Stimulated activated CD4-positive, alpha-beta T cell treated with anti-CD3 and anti-CD28 coated beads, Interleukin-12 subunit alpha, Interleukin-12 subunit beta, amount 100 ng/mL, for 4 hours (primary cell): ENCODE results near the gene WFDC11.
A peak's percentile ranks its signal among the peaks of the same experiment; 100 is the strongest.
"Not testable (repeated sequence)": the region's sequence is repeated elsewhere in the genome, so short reads cannot be mapped to it uniquely, and the experiment has no call there.

ENCODE experiments used
- DNase-seq: peaks from one replicate; pipeline ENCODE4 v3.0.0-alpha.2; 2020

WFDC11 gene

GRCh38 chr20:45670139-45670538 lies at the start of gene WFDC11:
TSS of gene WFDC11 (minus strand) at chr20:45670239. CDS start at chr20:45650600, 19,639 bp downstream.
- DNase-seq, result no peak

- DNase-seq, result not testable (repeated sequence)
Measured at GRCh38 chr20:45716141-45716688, 46.2 kb upstream of the WFDC11 start.

GRCh38 chr20:45704969-45705637 lies 35.1 kb upstream of the WFDC11 start, which contains the start of gene WFDC10B:
TSS of gene WFDC10B (minus strand) at chr20:45705019. CDS start at chr20:45685992, 19,027 bp downstream.
- no peak for DNase-seq

- no peak for DNase-seq
Measured at GRCh38 chr20:45701873-45702272, 31.8 kb upstream of the WFDC11 start, which contains the start of gene WFDC13. TSS of gene WFDC13 (plus strand) at chr20:45702038. CDS start at chr20:45702124, 86 bp downstream.

DNA sequence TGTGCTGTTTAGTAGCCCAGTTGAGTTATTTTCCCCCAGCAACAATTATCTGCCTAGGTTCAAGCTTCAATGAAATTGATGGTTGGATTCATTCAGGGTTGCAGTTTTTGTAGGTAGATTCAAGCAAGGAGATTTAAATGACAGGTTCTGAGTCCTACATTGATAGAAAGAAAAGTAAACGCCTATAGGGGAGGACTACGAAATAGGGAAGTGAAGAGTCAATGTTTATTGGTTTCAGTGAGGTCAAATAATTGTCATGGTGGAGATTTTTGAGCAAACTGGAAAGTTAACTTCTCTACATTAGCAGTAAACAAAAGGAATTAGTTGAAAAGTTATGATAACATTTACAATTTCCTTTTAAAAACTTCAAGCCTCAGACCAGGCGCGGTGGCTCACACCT lies 31.1 kb upstream of the WFDC11 start:
- no peak for DNase-seq

DNA sequence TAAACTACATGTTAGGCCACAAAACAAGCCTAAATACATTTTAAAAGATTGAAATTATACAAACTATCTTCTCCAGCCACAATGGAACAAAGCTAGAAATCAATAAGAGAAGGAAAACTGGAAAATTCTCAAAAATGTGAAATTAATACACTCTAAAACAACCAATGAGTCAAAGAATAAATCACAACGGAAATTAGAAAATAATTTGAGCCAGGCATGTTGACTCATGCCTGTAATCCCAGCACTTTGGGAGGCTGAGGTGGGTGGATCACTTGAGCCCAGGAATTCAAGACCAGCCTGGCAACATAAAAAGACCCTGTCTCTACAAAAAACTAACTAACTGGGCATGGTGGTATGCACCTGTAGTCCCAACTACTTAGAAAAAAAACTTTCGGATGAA lies 25.5 kb upstream of the WFDC11 start:
- DNase-seq, result no peak

DNA sequence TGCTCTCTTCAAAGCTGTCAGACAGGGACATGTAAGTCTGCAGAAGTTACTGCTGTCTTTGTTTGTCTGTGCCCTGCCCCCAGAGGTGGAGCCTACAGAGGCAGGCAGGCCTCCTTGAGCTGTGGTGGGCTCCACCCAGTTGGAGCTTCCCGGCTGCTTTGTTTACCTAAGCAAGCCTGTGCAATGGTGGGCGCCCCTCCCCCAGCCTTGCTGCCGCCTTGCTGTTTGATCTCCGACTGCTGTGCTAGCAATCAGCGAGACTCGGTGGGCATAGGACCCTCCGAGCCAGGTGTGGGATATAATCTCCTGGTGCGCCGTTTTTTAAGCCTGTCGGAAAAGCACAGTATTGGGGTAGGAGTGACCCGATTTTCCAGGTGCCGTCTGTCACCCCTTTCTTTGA lies 23.3 kb upstream of the WFDC11 start:
- DNase-seq, result not testable (repeated sequence)

DNA sequence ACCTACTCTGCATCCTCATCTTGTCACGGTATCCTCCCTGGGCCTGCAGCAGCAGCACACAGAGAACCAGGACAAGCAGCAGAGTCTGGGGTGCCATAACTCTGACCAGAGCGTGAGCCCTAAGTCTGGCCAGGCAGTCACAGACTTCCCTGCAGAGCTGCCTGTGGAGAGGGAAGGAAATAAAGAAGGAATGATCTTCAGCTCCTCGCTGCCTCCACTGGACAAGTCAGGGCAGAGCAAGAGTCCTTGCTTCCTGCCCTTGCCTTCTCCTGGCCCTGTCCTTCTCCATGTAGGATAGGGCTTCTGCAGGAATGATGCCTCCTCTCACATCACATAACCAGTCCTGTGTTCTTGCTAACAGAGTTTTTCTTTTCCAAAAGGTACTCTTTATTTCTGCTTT lies 15.9 kb upstream of the WFDC11 start:
- DNase-seq, result no peak

DNA sequence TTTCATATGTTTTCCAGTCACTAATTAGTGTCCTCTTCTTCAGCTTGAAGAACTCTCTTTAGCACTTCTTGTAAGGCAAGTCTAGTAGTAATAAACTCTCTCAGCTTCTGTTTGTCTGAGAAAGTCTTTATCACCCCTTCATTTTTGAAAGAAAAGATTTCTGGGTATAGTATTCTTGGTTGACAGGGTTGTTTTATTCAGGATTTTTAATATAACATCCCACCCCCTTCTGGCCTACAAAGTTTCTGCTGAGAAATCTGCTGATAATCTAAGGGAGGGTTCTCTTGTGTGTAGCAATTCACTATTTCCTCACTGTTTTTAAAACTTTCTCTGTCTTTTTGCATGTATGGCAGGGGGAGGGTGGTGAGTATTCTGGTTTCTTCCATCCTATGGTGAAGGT lies 9.6 kb upstream of the WFDC11 start:
- no peak for DNase-seq

DNA sequence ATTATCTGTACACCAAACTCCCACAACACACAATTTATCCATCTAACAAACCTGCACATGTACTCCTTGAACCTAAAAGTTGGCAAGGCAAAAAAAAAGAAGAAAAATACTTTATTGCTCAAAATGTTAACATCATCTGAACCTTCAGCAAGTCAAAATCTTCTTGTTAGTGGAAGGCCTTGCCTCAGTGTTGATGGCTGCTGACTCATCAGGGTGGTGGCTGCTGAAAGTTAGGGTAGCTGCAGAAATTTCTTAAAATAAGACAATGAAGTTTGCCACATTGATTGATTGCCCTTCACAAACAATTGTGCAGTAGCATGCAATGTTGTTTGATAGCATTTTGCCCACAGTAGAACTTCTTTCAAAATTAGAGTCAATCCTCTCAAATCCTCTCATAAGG lies 2.7 kb upstream of the WFDC11 start:
- DNase-seq, result no peak

DNA sequence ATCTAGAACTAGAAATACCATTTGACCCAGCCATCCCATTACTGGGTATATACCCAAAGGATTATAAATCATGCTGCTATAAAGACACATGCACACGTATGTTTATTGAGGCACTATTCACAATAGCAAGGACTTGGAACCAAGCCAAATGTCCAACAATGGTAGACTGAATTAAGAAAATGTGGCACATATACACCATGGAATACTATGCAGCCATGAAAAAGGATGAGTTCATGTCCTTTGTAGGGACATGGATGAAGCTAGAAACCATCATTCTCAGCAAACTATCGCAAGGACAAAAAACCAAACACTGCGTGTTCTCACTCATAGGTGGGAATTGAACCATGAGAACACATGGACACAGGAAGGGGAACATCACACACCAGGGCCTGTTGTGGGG lies 13.0 kb downstream of the WFDC11 start:
- DNase-seq, result not testable (repeated sequence)

DNA sequence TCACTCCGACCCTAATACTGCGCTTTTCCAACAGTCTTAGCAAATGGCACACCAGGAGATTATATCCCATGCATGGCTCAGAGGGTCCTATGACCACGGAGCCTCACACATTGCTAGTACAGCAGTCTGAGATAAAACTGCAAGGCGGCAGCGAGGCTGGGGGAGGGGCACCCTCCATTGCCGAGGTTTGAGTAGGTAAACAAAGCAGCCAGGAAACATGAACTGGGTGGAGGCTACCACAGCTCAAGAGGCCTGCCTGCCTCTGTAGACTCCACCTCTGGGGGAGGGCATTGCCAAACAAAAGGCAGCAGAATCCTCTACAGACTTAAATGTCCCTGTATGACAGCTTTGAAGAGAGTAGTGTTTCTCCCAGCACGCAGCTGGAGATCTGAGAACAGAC lies 18.3 kb downstream of the WFDC11 start:
- not testable (repeated sequence) for DNase-seq

DNA sequence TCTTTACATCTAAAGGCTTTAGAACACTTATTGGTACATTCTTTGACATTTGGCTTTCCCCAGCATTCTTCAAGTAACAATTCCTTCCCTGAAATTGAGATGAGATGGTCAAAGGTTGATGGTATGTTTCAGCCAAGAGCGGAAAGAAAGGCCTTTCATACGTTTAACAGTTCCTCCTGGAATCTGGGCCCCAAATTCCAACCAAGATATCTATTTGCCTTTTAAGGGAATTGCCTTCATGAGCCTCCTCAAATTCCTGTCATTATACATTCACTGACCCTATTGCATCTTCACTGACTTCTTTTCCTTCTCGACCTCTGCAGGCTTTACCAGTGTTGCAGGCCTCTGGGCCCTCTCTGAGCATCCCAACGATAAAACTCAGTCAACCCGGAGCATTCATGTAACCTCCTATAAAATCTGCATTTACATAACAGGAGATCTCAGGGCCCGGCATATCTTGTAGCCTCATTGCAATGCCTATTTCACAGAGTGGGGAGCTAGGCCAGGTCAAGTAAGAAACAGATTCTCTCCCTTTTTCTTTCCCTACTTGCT lies 20.7 kb downstream of the WFDC11 start:
- no peak for DNase-seq

GRCh38 chr20:45647441-45648050 lies 22.5 kb downstream of the WFDC11 start:
- DNase-seq, result no peak

DNA sequence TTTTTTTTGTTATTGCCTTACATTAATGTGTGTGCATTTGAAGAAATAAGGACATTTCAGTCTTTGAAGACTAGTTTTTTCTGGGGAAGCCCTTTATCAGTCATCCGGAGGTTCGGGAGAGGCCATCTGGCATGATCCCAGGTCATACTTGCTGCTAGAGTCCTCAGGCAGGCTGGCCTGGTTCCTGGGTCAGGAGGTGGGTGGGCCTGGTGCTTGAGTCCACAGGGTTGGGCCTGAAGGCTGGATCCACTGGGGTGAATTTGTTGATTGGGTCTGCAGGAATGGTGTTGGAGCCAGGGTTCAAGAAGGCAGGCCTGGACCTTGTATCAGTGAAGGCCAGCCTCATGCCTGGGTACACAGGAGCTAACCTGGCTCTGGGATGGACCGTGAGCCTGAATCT lies 23.2 kb downstream of the WFDC11 start:
- no peak for DNase-seq

GRCh38 chr20:45645869-45646268 lies 24.2 kb downstream of the WFDC11 start:
- not testable (repeated sequence) for DNase-seq

DNA sequence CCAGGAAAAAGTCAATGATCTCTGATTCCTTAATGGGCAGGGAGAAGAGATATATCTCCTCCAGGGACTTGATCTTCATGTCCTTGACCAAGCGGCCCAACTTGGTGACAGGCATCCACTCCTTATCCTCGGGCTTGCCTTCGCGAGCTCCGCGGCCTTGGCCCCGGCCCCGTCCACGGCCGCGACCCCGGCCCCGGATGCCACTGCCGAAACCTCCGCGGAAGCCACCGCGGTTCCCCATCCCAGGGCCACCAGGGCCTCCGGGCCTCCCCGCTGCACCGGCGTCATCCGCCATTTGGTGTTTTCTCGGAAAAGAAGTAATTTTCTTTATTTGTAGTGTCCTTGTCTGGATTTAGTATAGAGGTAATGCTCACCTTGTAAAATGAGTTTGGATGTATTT lies 29.0 kb downstream of the WFDC11 start:
- not testable (repeated sequence) for DNase-seq

DNA sequence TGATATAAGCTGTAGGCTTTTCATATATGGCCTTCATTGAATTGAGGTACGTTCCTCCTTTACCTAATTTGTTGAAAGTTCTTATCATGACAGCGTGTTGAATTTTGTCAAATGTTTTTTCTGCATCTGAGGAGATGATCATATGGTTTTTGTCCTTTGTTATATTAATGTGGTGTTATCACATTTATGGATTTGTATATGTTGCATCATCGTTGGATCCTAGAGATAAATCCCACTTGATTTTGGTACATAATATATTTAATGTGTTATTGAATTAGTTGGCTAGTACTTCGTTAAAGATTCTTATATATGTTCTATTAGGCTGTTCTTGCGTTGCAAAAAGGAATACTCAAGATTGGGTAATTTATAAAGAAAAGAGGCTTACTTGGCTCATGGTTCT lies 30.4 kb downstream of the WFDC11 start:
- no peak for DNase-seq

DNA sequence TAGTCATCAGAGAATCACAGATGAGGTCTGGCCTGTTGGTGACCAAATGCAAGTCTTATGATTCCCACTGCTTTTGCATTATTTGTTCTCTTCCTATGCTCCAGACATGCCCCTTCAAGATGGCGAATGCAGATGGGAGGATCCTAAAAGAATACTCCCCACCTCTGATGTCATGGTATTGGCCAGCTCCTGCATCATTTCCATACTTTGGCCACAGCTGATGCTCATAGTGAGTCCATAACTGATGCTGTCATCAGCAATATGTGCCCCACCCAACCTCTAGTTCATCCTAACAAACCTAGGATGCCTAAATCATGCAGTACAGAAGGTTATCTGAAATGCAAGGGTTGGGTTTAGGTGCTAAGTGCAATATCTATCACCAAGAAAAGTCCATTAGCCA lies 33.5 kb downstream of the WFDC11 start:
- no peak for DNase-seq

GRCh38 chr20:45631184-45631583 lies 38.9 kb downstream of the WFDC11 start, which contains the start of gene WFDC9:
TSS of gene WFDC9 (minus strand) at chr20:45631284. CDS start at chr20:45610181, 21,103 bp downstream.
- DNase-seq, result no peak

GRCh38 chr20:45630371-45630770 lies 39.7 kb downstream of the WFDC11 start:
- DNase-seq, result no peak

- DNase-seq, result peak; percentile 27
Measured at GRCh38 chr20:45629496-45630100, 40.4 kb downstream of the WFDC11 start, which contains the start of gene WFDC10A. TSS of gene WFDC10A (plus strand) at chr20:45629739. CDS start at chr20:45629814, 75 bp downstream.

DNA sequence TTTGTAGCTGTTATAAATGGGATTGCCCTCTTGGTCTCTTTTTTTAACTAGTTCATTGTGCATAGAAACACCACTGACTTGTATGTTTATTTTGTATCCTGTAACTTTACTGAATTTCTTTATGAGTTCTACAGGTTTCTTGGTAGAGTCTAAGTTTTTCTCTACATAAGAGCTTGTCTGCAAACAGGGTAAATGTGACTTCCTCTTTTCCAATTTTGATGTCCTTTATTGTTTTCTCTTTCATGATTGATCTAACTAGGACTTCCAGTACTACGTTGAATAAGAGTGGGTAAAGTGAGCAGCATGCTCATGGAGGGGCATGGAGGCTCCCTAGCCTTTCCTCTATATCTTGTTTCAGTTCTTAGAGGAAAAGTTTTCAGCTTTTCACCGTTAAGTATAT lies 43.5 kb downstream of the WFDC11 start:
- no peak for DNase-seq
